Activated naive CD4-positive, alpha-beta T cell (primary cell): Measurements from ENCODE around the gene CYSTM1.
"Not testable (repeated sequence)": the region's sequence is repeated elsewhere in the genome, so short reads cannot be mapped to it uniquely, and the experiment has no call there.

Experiments
- DNase-seq, 4 experiments: peaks; one replicate each; lab custom pipeline; 2025; lab: John Stamatoyannopoulos, UW

CYSTM1 gene

GRCh38 chr5:140150201-140150600 lies 24.8 kb upstream of the CYSTM1 start:
- no peak for DNase-seq

- no peak for DNase-seq
These were observed 23.6 kb upstream of the CYSTM1 start for GRCh38 chr5:140151144-140152021.

GRCh38 chr5:140152022-140152999 lies 22.7 kb upstream of the CYSTM1 start:
- DNase-seq = no peak

- DNase-seq = no peak
These were observed 21.7 kb upstream of the CYSTM1 start for GRCh38 chr5:140153255-140153654.

GRCh38 chr5:140153905-140154304 lies 21.1 kb upstream of the CYSTM1 start:
- no peak for DNase-seq

GRCh38 chr5:140154710-140155381 lies 20.1 kb upstream of the CYSTM1 start:
- not testable (repeated sequence) for DNase-seq

- peak; percentile 73 to 78 (median 76) for DNase-seq
These were observed 17.8 kb upstream of the CYSTM1 start for GRCh38 chr5:140157032-140157781.

- no peak for DNase-seq
These were observed 15.7 kb upstream of the CYSTM1 start for GRCh38 chr5:140159014-140159927.

GRCh38 chr5:140162275-140162674 lies 12.7 kb upstream of the CYSTM1 start:
- DNase-seq = no peak

GRCh38 chr5:140162781-140163180 lies 12.2 kb upstream of the CYSTM1 start:
- no peak for DNase-seq

GRCh38 chr5:140165101-140165922 lies 9.7 kb upstream of the CYSTM1 start:
- DNase-seq = no peak

GRCh38 chr5:140165923-140166270 lies 9.1 kb upstream of the CYSTM1 start:
- no peak for DNase-seq

- DNase-seq = no peak
These were observed 8.1 kb upstream of the CYSTM1 start for GRCh38 chr5:140166911-140167310.

GRCh38 chr5:140168371-140168770 lies 6.6 kb upstream of the CYSTM1 start:
- DNase-seq = no peak

- no peak for DNase-seq
These were observed 5.6 kb upstream of the CYSTM1 start for GRCh38 chr5:140169410-140169809.

- no peak for DNase-seq
These were observed 2.5 kb upstream of the CYSTM1 start for GRCh38 chr5:140172483-140172882.

- no peak for DNase-seq
These were observed 974 bp upstream of the CYSTM1 start for GRCh38 chr5:140174014-140174413.

- DNase-seq = peak; percentile 20 to 47 (median 30)
These were observed 511 bp downstream of the CYSTM1 start for GRCh38 chr5:140175367-140176030.

GRCh38 chr5:140176031-140176387 lies 1.0 kb downstream of the CYSTM1 start:
- DNase-seq = no peak
